Adipose tissue (tissue), 3 donors: ENCODE measurements around the gene ANO10. TPM values are rescaled to one million over a fixed set of nuclear protein-coding genes. Genes with fewer than 3 reads are reported as not detected.

Experiments
- H3K27ac ChIP-seq: one replicate; pipeline ENCODE4 v1.5.1; 2013; ENCODE audit warnings: low read depth, low read length
- WGBS, 3 donors: extraction: QIAGEN DNeasy Blood & Tissue Kit; methylation state at CpG; one replicate each; pipeline ENCODE4 v1.1.7; 2013; 5-methylcytosine and 5-hydroxymethylcytosine counted together
- polyA plus RNA-seq, 3 donors: library from polyadenylated mRNA; stranded (reverse); fragments of 200-250 nt; gene quantifications; one replicate each; pipeline ENCODE4 v1.2.3, GENCODE V29; 2013
- donor health status: healthy with polysubstance abuse.
- donor health status: Bipolar disorder and iron deficiency.
- donor health status: healthy.

The ANO10 gene
- polyA plus RNA-seq, 3 donors = 10.3 to 24.2 (median 12.1) TPM

DNA sequence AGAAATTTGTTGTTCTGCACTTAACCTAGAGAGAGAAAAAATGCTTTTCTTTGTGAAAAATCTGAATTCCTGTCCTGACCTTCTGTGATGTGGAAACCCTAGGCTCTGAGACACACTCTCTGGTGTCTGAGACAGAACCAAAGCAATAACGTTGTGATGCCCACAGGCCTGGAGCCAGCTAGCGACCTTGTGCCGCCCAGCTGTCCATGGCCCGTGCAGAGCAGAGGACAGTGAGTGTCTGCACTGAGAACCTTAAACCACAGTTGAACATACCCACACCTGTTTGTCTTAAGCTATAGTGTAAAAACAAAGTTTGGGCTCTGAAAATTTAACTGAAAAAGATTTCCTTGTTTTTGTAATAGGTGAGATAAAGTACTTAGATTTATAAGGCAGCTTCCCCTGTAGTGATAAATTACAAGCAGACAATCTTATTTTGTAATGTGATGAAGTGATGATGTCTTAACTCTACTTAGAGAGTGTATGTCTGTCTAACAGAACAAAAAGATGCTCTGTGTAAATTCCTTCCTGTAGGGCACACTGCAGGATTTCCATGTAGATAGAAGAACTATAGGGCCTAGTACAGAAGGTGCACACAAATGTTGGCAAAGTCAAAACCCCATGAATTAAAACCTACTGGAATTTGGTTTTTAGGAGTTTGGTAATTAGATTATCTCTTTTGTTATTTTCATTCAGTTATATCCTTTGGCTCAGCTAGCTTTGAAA is 272.8 kb downstream of the ANO10 start:
- no peak overlapping the region for H3K27ac ChIP-seq
- WGBS, 3 donors = 72 to 88% (median 85%) methylated on average over 4 of the region's 4 CpGs

GRCh38 chr3:43348350-43348749 is 273.5 kb downstream of the ANO10 start:
- no peak overlapping the region for H3K27ac ChIP-seq
- WGBS, 3 donors = 93 to 96% (median 95%) methylated on average over 11 of the region's 11 CpGs

GRCh38 chr3:43347774-43348173 is 274.0 kb downstream of the ANO10 start:
- WGBS, 3 donors = 98 to 99% (median 98%) methylated on average over 20 of the region's 20 CpGs
- no peak overlapping the region for H3K27ac ChIP-seq

DNA sequence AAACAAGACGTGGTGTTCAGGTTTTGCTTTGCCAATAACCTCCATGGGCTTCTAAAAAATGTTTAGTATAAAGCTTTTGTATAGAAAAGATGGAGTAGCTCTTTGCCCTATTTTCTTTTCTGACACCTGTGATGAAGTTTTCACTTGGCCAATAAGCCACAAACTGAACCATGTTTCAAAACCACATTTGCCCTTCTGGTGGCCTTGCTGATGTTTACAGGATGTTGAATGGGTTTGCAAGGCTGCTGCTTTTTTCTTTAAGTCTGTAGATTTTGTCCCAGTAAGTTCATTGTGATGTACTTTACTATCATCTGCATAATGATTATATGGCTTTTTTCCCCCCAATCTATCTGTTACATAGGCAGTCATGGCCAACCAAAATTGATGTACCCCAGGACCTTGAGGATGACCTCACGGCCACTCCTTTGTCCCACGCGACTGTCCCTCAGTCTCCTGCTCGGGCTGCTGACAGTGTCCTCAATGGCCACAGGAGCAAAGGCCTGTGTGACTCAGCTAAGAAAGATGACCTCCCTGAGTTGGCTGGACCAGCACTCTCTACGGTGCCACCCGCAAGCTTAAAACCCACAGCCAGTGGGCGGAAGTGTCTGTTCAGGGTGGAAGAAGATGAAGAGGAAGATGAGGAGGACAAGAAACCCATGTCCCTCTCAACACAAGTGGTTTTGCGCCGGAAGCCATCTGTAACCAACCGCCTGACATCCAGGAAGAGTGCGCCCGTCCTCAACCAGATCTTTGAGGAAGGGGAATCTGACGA is 274.6 kb downstream of the ANO10 start:
- 86 to 95% (median 93%) methylated on average over 14 of the region's 14 CpGs for WGBS, 3 donors

GRCh38 chr3:43345877-43346276 is 275.9 kb downstream of the ANO10 start:
- 77 to 85% (median 82%) methylated on average over 6 of the region's 6 CpGs for WGBS, 3 donors
- no peak overlapping the region for H3K27ac ChIP-seq

More for the DNA sequence above, 274.6 kb downstream of the ANO10 start:
- H3K27ac ChIP-seq = no peak overlapping the region

GRCh38 chr3:43345246-43345645 is 276.6 kb downstream of the ANO10 start:
- H3K27ac ChIP-seq = no peak overlapping the region
- WGBS, 3 donors = 95 to 99% (median 96%) methylated on average over 4 of the region's 4 CpGs

DNA sequence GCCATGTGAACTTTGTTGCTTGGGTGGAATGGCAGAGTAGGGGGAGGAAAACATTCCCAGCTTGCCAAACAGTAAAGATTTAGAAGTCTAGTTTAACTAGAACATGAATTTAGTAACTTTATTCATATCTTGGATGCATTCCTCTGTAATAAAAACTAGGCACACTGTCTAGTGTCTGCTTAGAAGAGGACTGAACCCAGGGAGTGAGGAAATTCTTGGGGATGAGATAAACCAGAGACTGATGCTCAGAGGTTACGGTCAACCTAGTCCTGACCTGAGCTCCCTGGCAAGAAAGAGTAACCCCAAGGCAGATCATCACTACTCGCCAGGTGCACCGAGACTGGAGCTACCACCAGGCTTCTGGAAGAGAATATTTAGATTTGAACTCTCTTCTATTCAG is 277.3 kb downstream of the ANO10 start:
- no peak overlapping the region for H3K27ac ChIP-seq

GRCh38 chr3:43343815-43344214 is 278.0 kb downstream of the ANO10 start:
- no peak overlapping the region for H3K27ac ChIP-seq

More for the DNA sequence above, 277.3 kb downstream of the ANO10 start:
- WGBS, 3 donors = 93 to 100% (median 98%) methylated on average over 3 of the region's 3 CpGs

GRCh38 chr3:43343185-43343584 is 278.6 kb downstream of the ANO10 start:
- H3K27ac ChIP-seq = no peak overlapping the region
- WGBS, 3 donors = 42 to 76% (median 73%) methylated on average over 4 of the region's 4 CpGs

More at GRCh38 chr3:43343815-43344214, 278.0 kb downstream of the ANO10 start:
- WGBS, 3 donors = 43 to 73% (median 69%) methylated on average over 3 of the region's 3 CpGs

DNA sequence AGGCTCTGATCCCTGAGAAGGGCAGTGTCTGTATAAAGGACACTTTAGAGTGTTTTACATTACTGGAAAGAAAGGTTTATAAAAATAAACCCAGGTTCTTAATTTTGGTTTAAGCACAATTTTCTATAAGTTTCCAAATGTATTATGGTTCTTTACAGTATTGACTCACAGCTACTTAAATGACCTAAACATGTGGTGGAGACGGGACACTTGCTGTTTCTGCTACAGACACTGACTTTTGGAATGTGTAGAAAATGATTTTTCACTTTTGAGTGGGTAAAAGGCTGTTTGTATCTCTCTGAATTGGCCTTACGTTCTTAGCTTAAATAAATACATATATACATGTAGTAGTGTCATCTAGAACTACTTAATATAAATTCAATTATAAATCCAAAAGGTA is 280.0 kb downstream of the ANO10 start:
- H3K27ac ChIP-seq = no peak overlapping the region
- 89 to 91% (median 90%) methylated on average over 2 of the region's 2 CpGs for WGBS, 3 donors

GRCh38 chr3:43340403-43340802 is 281.4 kb downstream of the ANO10 start:
- WGBS, 3 donors = 60 to 98% (median 96%) methylated on average over 7 of the region's 7 CpGs
- H3K27ac ChIP-seq = no peak overlapping the region

DNA sequence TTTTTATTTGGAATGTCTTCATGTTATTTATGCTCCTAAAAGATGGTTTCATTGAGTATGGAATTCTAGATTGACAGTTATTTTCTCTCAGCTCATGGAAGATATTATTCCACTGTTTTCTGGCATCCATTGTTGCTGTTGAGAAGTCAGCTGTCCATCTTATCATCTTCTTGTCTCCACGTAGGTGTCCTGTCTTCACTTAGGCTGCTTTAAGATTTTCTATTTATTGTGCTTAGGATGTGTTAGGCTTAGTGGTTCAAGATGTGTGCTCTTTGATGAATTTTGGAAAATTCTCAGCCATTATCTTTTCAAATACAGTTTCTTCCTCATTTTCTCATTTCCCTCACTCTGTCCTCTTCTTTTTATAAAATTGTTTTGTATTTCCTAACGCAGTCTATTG is 283.5 kb downstream of the ANO10 start:
- 95 to 98% (median 96%) methylated on average over 2 of the region's 2 CpGs for WGBS, 3 donors
- H3K27ac ChIP-seq = no peak overlapping the region

DNA sequence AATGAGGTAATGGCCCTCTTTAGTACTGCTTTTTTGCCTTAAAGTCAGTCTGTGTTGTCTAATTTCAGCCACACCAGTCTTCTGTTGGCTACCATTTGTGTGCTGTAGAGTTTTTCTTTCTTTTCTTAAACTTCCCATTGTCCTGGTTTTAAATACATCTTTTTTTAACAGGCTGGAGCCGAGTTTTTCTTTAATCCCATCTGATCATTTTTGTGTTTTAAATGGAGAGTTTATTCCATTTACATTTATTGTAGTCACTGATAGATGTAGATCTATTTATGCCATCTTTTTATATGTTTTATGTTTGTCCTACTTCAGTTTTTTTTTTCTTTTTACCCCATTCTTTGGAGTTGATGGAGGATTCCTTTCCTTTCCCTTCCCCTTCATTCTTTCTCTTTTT is 286.0 kb downstream of the ANO10 start:
- 96 to 100% (median 100%) methylated on average over 1 of the region's 1 CpG for WGBS, 3 donors
- H3K27ac ChIP-seq = no peak overlapping the region

- 58 to 97% (median 80%) methylated on average over 1 of the region's 1 CpG for WGBS, 3 donors
- no peak overlapping the region for H3K27ac ChIP-seq
These were observed 286.8 kb downstream of the ANO10 start for GRCh38 chr3:43334976-43335375.

DNA sequence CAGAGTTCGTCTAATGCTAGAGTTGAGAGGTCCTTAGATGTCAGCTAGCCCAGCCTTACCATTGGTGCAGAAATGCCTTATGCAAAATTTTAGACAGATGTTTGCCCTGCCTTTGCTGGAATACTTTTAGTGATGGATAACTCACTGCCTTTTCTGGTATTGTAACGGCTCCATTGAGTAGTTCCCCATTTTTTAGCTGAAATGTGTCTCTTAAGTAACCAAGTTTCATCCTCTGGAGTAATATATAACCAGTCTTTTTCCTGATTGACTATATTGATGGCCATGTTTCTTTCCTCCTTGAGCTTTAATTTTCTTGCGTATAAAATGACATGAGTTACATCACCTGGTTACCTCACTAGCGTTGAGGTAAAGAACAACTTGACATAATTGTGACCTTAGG is 290.4 kb downstream of the ANO10 start:
- no peak overlapping the region for H3K27ac ChIP-seq
- WGBS, 3 donors = 56 to 92% (median 61%) methylated on average over 4 of the region's 4 CpGs

DNA sequence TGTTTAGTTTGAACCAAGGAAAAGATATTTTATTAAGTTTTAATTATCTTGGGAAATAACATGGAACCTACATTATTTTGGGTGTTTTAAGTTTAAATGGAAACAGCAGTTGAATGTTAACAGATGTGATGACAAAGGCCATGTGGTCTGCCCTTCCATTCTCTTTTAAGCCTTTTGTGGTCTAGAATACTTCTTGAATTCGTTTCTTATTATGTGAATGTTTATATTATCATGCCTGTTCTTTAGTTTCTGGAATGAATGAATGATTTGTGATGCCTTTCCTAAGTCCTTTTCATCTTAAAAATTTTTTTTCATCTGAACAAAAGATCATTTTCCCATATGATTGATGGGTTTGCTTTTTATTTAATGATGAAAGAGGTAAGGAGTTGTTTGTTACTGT is 290.8 kb downstream of the ANO10 start:
- no peak overlapping the region for H3K27ac ChIP-seq
- WGBS, 3 donors = 33 to 63% (median 43%) methylated on average over 1 of the region's 1 CpG

DNA sequence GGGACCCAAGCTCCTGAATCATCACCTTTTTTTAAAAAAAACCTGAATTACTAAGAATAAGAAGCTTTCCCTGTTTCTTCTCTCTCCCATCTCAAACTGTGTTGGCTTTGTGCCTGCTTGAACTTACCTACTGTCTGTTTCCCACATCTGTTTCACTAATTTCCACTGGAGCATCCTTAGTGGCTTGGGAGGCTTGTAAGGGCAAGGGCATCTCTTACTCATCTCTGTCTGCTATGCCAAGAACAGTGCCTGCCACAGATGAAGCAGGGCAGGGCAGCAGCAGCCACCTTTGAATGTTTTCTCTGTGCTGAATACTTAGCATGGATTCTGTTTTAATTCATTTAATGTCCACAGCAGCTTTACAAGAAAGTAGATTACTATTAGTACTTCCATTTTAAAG is 293.2 kb downstream of the ANO10 start:
- H3K27ac ChIP-seq = no peak overlapping the region

DNA sequence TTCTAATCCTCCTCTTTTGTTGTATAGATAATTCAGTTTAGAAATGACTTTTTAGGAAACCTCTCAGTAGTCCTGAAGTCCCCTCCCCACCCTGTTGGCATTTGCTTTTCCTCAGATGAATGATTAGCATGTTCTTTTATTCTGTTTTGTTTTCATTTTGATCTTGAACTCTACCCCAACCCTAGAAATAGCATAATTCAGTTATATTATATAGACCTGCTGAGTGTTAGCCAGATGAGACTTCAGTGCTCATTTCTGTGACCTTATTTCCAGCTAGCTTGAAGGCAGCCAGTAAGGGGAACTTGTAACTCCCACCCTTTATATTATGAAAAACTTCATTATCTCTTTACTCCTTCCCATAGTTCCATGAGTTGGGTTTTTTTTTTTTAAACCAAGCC is 294.2 kb downstream of the ANO10 start:
- no peak overlapping the region for H3K27ac ChIP-seq

- 16 to 36% (median 29%) methylated on average over 3 of the region's 3 CpGs for WGBS, 3 donors
- no peak overlapping the region for H3K27ac ChIP-seq
These were observed 294.8 kb downstream of the ANO10 start for GRCh38 chr3:43326891-43327581.
